Activated naive CD4-positive, alpha-beta T cell treated with Interleukin-2 at 50 U/mL for 16 hours (primary cell): ENCODE results near the gene GRIN2C.

Experiments used
- DNase-seq: peaks from one replicate; pipeline ENCODE4 v3.0.0-alpha.2; 2020

Gene GRIN2C

GRCh38 chr17:74818291-74818938 lies 41.3 kb downstream of the GRIN2C start:
- no peak for DNase-seq

GRCh38 chr17:74816905-74817620 lies 42.6 kb downstream of the GRIN2C start:
- no peak for DNase-seq

GRCh38 chr17:74815550-74816370 lies 43.9 kb downstream of the GRIN2C start:
- no peak for DNase-seq

GRCh38 chr17:74815067-74815466 lies 44.6 kb downstream of the GRIN2C start:
- no peak for DNase-seq

- no peak for DNase-seq
Measured at GRCh38 chr17:74814453-74814852, 45.2 kb downstream of the GRIN2C start.

- DNase-seq: no peak
Measured at GRCh38 chr17:74812109-74813009, 47.3 kb downstream of the GRIN2C start.

GRCh38 chr17:74810699-74811485 lies 48.8 kb downstream of the GRIN2C start:
- DNase-seq: no peak

- DNase-seq: no peak
Measured at GRCh38 chr17:74808714-74809430, 50.8 kb downstream of the GRIN2C start.

- DNase-seq: no peak
Measured at GRCh38 chr17:74807925-74808324, 51.8 kb downstream of the GRIN2C start.

GRCh38 chr17:74807441-74807840 lies 52.2 kb downstream of the GRIN2C start:
- DNase-seq: no peak

- DNase-seq: no peak
Measured at GRCh38 chr17:74806334-74806733, 53.4 kb downstream of the GRIN2C start.

GRCh38 chr17:74805591-74805991 lies 54.1 kb downstream of the GRIN2C start:
- DNase-seq: no peak

- DNase-seq: no peak
Measured at GRCh38 chr17:74804683-74805082, 55.0 kb downstream of the GRIN2C start.

- no peak for DNase-seq
Measured at GRCh38 chr17:74803971-74804370, 55.7 kb downstream of the GRIN2C start.

GRCh38 chr17:74803388-74803930 lies 56.2 kb downstream of the GRIN2C start:
- no peak for DNase-seq

GRCh38 chr17:74801896-74802295 lies 57.8 kb downstream of the GRIN2C start:
- DNase-seq: no peak

GRCh38 chr17:74800531-74800930 lies 59.2 kb downstream of the GRIN2C start:
- DNase-seq: no peak

- no peak for DNase-seq
Measured at GRCh38 chr17:74799097-74799496, 60.6 kb downstream of the GRIN2C start.

GRCh38 chr17:74798239-74798707 lies 61.4 kb downstream of the GRIN2C start:
- DNase-seq: no peak

- DNase-seq: no peak
Measured at GRCh38 chr17:74797824-74798223, 61.9 kb downstream of the GRIN2C start.

GRCh38 chr17:74796866-74797265 lies 62.8 kb downstream of the GRIN2C start:
- no peak for DNase-seq
